ENCODE measurements around the gene MECP2.
"Not testable (repeated sequence)": the region's sequence is repeated elsewhere in the genome, so short reads cannot be mapped to it uniquely, and the experiment has no call there.

The MECP2 gene

GRCh38 chrX:154097589-154098541 lies at the start of gene MECP2:
TSS of gene MECP2 (minus strand) at chrX:154097717.
- peak; percentile 64 to 71 for DNase-seq

GRCh38 chrX:154144010-154144409 lies 46.5 kb upstream of the MECP2 start, which contains the start of gene OPN1LW:
TSS of gene OPN1LW (plus strand) at chrX:154144243. CDS start at chrX:154144284, 41 bp downstream.
- DNase-seq = not testable (repeated sequence)

- DNase-seq = no peak
These were observed 45.6 kb upstream of the MECP2 start for GRCh38 chrX:154142950-154143745.

- no peak for DNase-seq
These were observed 44.9 kb upstream of the MECP2 start for GRCh38 chrX:154142386-154142785.

GRCh38 chrX:154140742-154141141 lies 43.2 kb upstream of the MECP2 start:
- DNase-seq = no peak

GRCh38 chrX:154140206-154140605 lies 42.7 kb upstream of the MECP2 start:
- no peak for DNase-seq

GRCh38 chrX:154138857-154139256 lies 41.3 kb upstream of the MECP2 start:
- DNase-seq = no peak

- DNase-seq = peak; percentile 19 to 30
These were observed 39.2 kb upstream of the MECP2 start for GRCh38 chrX:154136627-154137161.

GRCh38 chrX:154135458-154136229 lies 38.1 kb upstream of the MECP2 start:
- no peak for DNase-seq

GRCh38 chrX:154132366-154132765 lies 34.8 kb upstream of the MECP2 start:
- DNase-seq = no peak

- no peak for DNase-seq
These were observed 34.4 kb upstream of the MECP2 start for GRCh38 chrX:154131955-154132354.

- no peak for DNase-seq
These were observed 28.6 kb upstream of the MECP2 start for GRCh38 chrX:154126101-154126500.

GRCh38 chrX:154125391-154126040 lies 28.0 kb upstream of the MECP2 start:
- no peak for DNase-seq

- DNase-seq = peak in 1 of 2 donors; percentile 26
These were observed 26.0 kb upstream of the MECP2 start for GRCh38 chrX:154123241-154124219.

- DNase-seq = no peak
These were observed 24.4 kb upstream of the MECP2 start for GRCh38 chrX:154121961-154122360.

GRCh38 chrX:154121207-154121606 lies 23.7 kb upstream of the MECP2 start:
- DNase-seq = no peak

GRCh38 chrX:154120567-154120966 lies 23.1 kb upstream of the MECP2 start:
- no peak for DNase-seq

GRCh38 chrX:154117566-154117965 lies 20.0 kb upstream of the MECP2 start:
- DNase-seq = no peak

GRCh38 chrX:154116426-154117211 lies 19.1 kb upstream of the MECP2 start:
- DNase-seq = no peak

GRCh38 chrX:154115750-154116149 lies 18.2 kb upstream of the MECP2 start:
- no peak for DNase-seq
